ENCODE data around the gene CA10. TPM values are rescaled to one million over a fixed set of nuclear protein-coding genes. Genes with fewer than 3 reads are reported as not detected.

CA10 gene
- polyA plus RNA-seq, 1 donor from 2014 or later, result 6.2 TPM

DNA sequence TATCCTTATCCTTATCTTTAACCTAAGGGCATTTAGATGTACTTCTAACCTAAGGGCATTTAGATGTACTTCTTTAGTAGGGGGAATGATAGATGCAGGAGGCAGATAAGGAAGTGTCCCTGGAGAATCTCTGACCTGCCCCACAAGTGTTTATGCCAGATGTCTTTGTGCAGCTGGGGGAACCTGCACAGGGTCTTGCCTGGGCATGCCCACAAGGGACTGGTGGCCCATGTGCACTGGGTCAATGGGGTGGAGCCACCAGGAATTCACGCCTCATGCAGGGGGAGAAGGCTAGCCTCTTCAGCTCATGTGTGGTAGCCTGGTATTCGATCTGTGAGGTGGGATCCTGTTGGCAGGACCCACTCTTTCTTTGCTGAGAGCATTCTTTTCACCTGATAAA lies 38.0 kb downstream of the CA10 start:
- Histone ChIP-seq H3K27ac (ENCODE audit: low read length) (no peak overlapping the region), H3F3A (ENCODE audit: insufficient read depth, low read length, poor library complexity, severe bottlenecking) (no peaks in the 10 kb centered on the region), H3K9me3 (ENCODE audit: low read length) (no peaks in the 10 kb centered on the region), H3K36me3 (ENCODE audit: insufficient read depth, low read length) (no peaks in the 10 kb centered on the region), H3K27me3 (ENCODE audit: insufficient read depth, low read depth, low read length) (no peaks in the 10 kb centered on the region), H3K9me2 (ENCODE audit: insufficient read depth, low read length) (no peaks in the 10 kb centered on the region), H3K4me3 (ENCODE audit: low read length) (no peak overlapping the region), H3K9ac (ENCODE audit: low read length) (no peak overlapping the region), H2AFZ (ENCODE audit: low read depth, low read length) (no peak overlapping the region), H4K20me1 (ENCODE audit: insufficient read depth) (no peaks in the 10 kb centered on the region), H3K4me2 (ENCODE audit: low read length) (no peak overlapping the region), H3K79me2 (replicated peaks; ENCODE audit: insufficient read depth, low read length) (no peaks in the 10 kb centered on the region)
- TF ChIP-seq TAF1 (IDR thresholded peaks at IDR 0.05; ENCODE audit: low read depth), result no peak
- no peak for TF ChIP-seq POLR2AphosphoS5 (IDR thresholded peaks at IDR 0.05)
- TF ChIP-seq REST (IDR thresholded peaks at IDR 0.05; ENCODE audit: borderline replicate concordance), result no peak
- TF ChIP-seq, protein P1, sequence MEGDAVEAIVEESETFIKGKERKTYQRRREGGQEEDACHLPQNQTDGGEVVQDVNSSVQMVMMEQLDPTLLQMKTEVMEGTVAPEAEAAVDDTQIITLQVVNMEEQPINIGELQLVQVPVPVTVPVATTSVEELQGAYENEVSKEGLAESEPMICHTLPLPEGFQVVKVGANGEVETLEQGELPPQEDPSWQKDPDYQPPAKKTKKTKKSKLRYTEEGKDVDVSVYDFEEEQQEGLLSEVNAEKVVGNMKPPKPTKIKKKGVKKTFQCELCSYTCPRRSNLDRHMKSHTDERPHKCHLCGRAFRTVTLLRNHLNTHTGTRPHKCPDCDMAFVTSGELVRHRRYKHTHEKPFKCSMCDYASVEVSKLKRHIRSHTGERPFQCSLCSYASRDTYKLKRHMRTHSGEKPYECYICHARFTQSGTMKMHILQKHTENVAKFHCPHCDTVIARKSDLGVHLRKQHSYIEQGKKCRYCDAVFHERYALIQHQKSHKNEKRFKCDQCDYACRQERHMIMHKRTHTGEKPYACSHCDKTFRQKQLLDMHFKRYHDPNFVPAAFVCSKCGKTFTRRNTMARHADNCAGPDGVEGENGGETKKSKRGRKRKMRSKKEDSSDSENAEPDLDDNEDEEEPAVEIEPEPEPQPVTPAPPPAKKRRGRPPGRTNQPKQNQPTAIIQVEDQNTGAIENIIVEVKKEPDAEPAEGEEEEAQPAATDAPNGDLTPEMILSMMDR (IDR thresholded peaks at IDR 0.05; ENCODE audit: poor library complexity, severe bottlenecking), result no peak
- no peak for TF ChIP-seq MXI1 (conservative IDR thresholded peaks at IDR 0.05; ENCODE audit: poor library complexity, severe bottlenecking)
- no peak for TF ChIP-seq EZH2 (IDR thresholded peaks at IDR 0.05; ENCODE audit: borderline replicate concordance, insufficient read depth, low read length, poor library complexity, severe bottlenecking)
- no peak for TF ChIP-seq RAD21 (conservative IDR thresholded peaks at IDR 0.05)
- no peak for TF ChIP-seq SMC3 (conservative IDR thresholded peaks at IDR 0.05; ENCODE audit: poor library complexity)
- no peak for TF ChIP-seq EP300 (conservative IDR thresholded peaks at IDR 0.05; ENCODE audit: poor library complexity, severe bottlenecking)

DNA sequence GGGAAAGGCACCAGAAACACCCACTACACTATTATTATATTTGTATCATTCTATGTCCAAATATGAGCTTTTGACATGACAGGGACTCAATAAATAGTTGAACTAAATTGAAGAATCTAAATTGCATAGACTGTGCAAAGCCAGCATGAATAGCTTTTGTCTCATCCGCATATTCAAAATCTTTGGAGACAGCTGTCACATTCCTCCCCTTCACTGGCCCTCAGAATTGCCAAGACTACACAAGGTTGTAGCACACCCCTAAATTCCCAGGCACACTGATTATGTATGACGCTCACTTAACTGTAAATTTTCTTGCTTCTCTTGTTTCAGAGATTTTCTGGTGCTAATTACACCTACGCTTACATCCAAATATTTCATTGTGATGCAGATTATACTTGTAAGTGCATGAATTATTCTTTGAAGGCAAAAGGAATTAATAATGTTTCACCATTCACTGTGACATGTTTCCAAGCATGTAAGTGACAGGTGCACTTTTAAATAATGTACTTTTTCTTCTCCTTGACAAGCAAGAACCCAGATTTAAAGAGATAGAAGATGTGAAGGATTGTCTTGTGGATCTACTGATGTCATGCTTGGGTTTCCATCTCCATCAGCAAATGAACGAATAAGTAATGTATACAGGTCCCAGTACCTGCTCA lies 47.5 kb downstream of the CA10 start:
- Histone ChIP-seq H2AFZ (ENCODE audit: low read depth, low read length) (no peak overlapping the region), H3K9ac (ENCODE audit: low read length) (no peak overlapping the region), H3K36me3 (ENCODE audit: insufficient read depth, low read length) (no peaks in the 10 kb centered on the region), H3K9me2 (ENCODE audit: insufficient read depth, low read length) (no peaks in the 10 kb centered on the region), H3K79me2 (replicated peaks; ENCODE audit: insufficient read depth, low read length) (no peaks in the 10 kb centered on the region), H3K4me3 (ENCODE audit: low read length) (no peak overlapping the region), H4K20me1 (ENCODE audit: insufficient read depth) (no peaks in the 10 kb centered on the region), H3K4me2 (ENCODE audit: low read length) (no peak overlapping the region), H3K9me3 (ENCODE audit: low read length) (no peaks in the 10 kb centered on the region), H3F3A (ENCODE audit: insufficient read depth, low read length, poor library complexity, severe bottlenecking) (no peaks in the 10 kb centered on the region), H3K27me3 (ENCODE audit: insufficient read depth, low read depth, low read length) (no peaks in the 10 kb centered on the region), H3K27ac (ENCODE audit: low read length) (no peak overlapping the region)
- TF ChIP-seq EP300 (conservative IDR thresholded peaks at IDR 0.05; ENCODE audit: poor library complexity, severe bottlenecking), result peak; percentile 79
- TF ChIP-seq REST (IDR thresholded peaks at IDR 0.05; ENCODE audit: borderline replicate concordance), result no peak
- TF ChIP-seq POLR2AphosphoS5 (IDR thresholded peaks at IDR 0.05), result peak; percentile 84
- TF ChIP-seq TAF1 (IDR thresholded peaks at IDR 0.05; ENCODE audit: low read depth), result no peak
- no peak for TF ChIP-seq EZH2 (IDR thresholded peaks at IDR 0.05; ENCODE audit: borderline replicate concordance, insufficient read depth, low read length, poor library complexity, severe bottlenecking)
- TF ChIP-seq, protein P1 (IDR thresholded peaks at IDR 0.05; ENCODE audit: poor library complexity, severe bottlenecking), result no peak
- no peak for TF ChIP-seq RAD21 (conservative IDR thresholded peaks at IDR 0.05)
- no peak for TF ChIP-seq SMC3 (conservative IDR thresholded peaks at IDR 0.05; ENCODE audit: poor library complexity)
- TF ChIP-seq MXI1 (conservative IDR thresholded peaks at IDR 0.05; ENCODE audit: poor library complexity, severe bottlenecking), result no peak
